Measurements from ENCODE around the gene MPZL3. TPM values are rescaled to one million over a fixed set of nuclear protein-coding genes. Genes with fewer than 3 reads are reported as not detected.
"Not testable (repeated sequence)": the region's sequence is repeated elsewhere in the genome, so short reads cannot be mapped to it uniquely, and the experiment has no call there.

The MPZL3 gene
- polyA plus RNA-seq, 1 donor (not counting 4 experiments of a cell fraction or from before 2014, with no cell fraction given), result 7.9 TPM

DNA sequence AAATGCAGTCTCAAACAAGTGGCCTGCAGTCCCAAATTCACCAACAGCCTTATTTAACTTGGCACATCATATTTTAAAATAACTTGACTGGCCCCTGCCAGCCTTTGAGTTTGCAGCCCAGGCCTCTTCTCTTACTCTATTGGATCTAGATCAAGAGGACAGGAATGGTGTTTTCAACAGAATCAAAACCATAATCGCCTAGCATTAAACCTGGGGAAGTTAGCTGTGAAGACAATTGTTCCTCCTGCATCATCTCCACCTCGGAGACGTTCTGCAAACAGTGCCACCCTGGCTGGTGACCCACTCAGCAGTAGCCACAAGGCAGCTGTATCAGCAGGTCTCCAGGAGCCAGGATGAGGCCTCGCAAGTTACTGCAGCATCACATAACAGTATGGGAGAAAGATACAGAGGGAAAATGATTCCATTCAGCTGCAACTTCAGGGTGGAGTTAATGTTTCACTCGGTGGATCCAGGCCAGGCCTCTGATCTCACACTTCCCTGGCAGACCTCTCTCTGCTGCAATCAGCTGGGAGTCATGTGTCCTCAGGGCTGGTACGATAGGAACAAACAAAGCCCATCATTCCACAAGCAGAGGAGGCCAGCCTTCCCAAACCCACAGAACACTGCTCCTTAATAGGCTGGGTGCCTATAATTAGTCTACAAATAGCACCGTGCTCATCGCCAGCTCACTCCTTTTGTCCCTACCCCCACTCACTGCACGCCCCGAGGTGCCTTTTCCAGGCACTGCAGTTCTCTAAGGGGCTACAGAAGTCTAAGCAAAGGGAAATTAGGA, 57.1 kb downstream of the MPZL3 start:
- no peaks in the 10 kb centered on the region for H3K9me3 ChIP-seq (ENCODE audit: control insufficient read depth, low read depth, low read length)
- no peaks in the 10 kb centered on the region for H4K20me1 ChIP-seq (ENCODE audit: control insufficient read depth, extremely low read depth, insufficient read depth, low read length)
- H3K4me1 ChIP-seq (ENCODE audit: control insufficient read depth, extremely low read depth, insufficient read depth, low read length), result peaks cover 21% of the 10 kb centered on the region
- H3K9me1 ChIP-seq (ENCODE audit: control insufficient read depth, extremely low read depth, insufficient read depth, low read length), result no peaks in the 10 kb centered on the region
- DNase-seq (ENCODE audit: low read depth, low spot score) (peak; percentile 78), FAIRE-seq (peak; percentile 91)
- no peaks in the 10 kb centered on the region for H3K36me3 ChIP-seq (ENCODE audit: control insufficient read depth in 2 of 2, extremely low read depth in 1 of 2, insufficient read depth in 2 of 2, low read length in 2 of 2)
- H3K27ac ChIP-seq (ENCODE audit: control insufficient read depth, insufficient read depth, low read length), result peak overlapping the region; percentile 33
- H3K9ac ChIP-seq (ENCODE audit: control insufficient read depth, extremely low read depth, insufficient read depth, low read length), result peak overlapping the region; percentile 35
- no peak overlapping the region for H3K4me3 ChIP-seq (ENCODE audit: control insufficient read depth in 2 of 3, extremely low read depth in 1 of 3, insufficient read depth in 2 of 3, low read depth in 1 of 3, low read length in 3 of 3)
- TF ChIP-seq, protein P1, sequence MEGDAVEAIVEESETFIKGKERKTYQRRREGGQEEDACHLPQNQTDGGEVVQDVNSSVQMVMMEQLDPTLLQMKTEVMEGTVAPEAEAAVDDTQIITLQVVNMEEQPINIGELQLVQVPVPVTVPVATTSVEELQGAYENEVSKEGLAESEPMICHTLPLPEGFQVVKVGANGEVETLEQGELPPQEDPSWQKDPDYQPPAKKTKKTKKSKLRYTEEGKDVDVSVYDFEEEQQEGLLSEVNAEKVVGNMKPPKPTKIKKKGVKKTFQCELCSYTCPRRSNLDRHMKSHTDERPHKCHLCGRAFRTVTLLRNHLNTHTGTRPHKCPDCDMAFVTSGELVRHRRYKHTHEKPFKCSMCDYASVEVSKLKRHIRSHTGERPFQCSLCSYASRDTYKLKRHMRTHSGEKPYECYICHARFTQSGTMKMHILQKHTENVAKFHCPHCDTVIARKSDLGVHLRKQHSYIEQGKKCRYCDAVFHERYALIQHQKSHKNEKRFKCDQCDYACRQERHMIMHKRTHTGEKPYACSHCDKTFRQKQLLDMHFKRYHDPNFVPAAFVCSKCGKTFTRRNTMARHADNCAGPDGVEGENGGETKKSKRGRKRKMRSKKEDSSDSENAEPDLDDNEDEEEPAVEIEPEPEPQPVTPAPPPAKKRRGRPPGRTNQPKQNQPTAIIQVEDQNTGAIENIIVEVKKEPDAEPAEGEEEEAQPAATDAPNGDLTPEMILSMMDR (optimal IDR thresholded peaks at IDR 0.05 in 1 of 3, IDR thresholded peaks at IDR 0.05 in 1 of 3, conservative IDR thresholded peaks at IDR 0.05 in 1 of 3; ENCODE audit: extremely low read depth in 1 of 3, insufficient read depth in 2 of 3, low read length in 3 of 3), result no peak
- no peaks in the 10 kb centered on the region for H3K27me3 ChIP-seq (ENCODE audit: control insufficient read depth, extremely low read depth, insufficient read depth, low read length)
- dilution Hi-C loops (cut with MboI; ENCODE audit: extremely low pct_ligation_motif_present, low sequenced_read_pairs), result no loop called here
- peak overlapping the region; percentile 50 for H3K4me2 ChIP-seq (ENCODE audit: control insufficient read depth, extremely low read depth, insufficient read depth, low read depth, low read length)
- no peak overlapping the region for H2AFZ ChIP-seq (ENCODE audit: control insufficient read depth, low read length)
- no peaks in the 10 kb centered on the region for H3K79me2 ChIP-seq (ENCODE audit: control insufficient read depth, insufficient read depth, low read length)

DNA sequence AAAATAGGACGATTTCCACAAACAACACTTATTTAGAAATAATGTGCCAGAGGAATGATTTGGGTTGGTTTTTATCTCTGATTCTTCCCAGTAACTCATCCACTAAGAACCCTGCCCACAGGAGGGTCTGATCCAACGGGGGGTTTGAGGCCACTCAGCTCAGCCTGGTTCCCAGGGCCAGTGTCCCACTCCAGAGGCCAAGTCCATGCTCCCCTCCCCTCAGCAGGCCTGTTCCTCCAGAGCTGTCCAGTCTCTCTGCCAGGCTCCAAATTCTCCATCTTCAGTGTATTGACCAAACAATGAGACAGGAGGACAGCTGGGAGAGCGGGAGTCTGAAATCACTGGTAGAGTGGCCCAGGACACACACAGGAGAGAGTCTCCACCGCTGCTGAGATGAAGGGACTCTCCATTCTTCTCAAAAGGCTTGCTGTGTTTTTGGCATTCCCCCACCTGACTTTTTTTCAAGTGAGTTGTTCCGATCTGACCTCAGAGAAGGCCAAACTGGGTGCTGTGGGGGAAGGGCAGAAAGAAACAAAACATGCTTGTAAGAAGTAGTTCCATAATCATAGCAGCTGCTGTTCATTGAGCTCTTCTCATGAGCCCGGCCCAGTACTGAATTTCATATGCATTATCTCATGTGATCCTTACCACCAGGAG, 58.1 kb downstream of the MPZL3 start:
- H3K4me3 ChIP-seq (ENCODE audit: control insufficient read depth in 2 of 3, extremely low read depth in 1 of 3, insufficient read depth in 2 of 3, low read depth in 1 of 3, low read length in 3 of 3), result no peak overlapping the region
- FAIRE-seq, result no peak
- DNase-seq (ENCODE audit: low read depth, low spot score), result no peak

DNA sequence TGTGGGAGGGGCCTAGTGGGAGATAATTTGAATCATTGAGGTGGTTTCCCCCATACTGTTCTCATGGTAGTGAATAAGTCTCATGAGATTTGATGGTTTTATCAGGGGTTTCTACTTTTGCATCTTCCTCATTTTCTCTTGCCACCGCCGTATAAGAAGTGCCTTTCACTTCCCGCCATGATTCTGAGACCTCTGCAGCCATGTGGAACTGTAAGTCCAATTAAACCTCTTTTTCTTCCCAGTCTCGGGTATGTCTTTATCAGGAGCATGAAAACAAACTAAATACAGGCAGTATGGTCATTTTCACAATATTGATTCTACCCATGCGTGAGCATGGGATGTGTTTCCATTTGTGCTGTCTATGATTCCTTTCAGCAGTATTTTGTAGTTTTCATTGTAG, 59.3 kb downstream of the MPZL3 start:
- H3K27ac ChIP-seq (ENCODE audit: control insufficient read depth, insufficient read depth, low read length); H3K79me2 ChIP-seq (ENCODE audit: control insufficient read depth, insufficient read depth, low read length); H3K36me3 ChIP-seq (ENCODE audit: control insufficient read depth in 2 of 2, extremely low read depth in 1 of 2, insufficient read depth in 2 of 2, low read length in 2 of 2); dilution Hi-C loops (cut with MboI; ENCODE audit: extremely low pct_ligation_motif_present, low sequenced_read_pairs); H3K9me1 ChIP-seq (ENCODE audit: control insufficient read depth, extremely low read depth, insufficient read depth, low read length); H3K4me2 ChIP-seq (ENCODE audit: control insufficient read depth, extremely low read depth, insufficient read depth, low read depth, low read length); H4K20me1 ChIP-seq (ENCODE audit: control insufficient read depth, extremely low read depth, insufficient read depth, low read length); H3K27me3 ChIP-seq (ENCODE audit: control insufficient read depth, extremely low read depth, insufficient read depth, low read length); H3K4me3 ChIP-seq (ENCODE audit: control insufficient read depth in 2 of 3, extremely low read depth in 1 of 3, insufficient read depth in 2 of 3, low read depth in 1 of 3, low read length in 3 of 3); DNase-seq (ENCODE audit: low read depth, low spot score); H2AFZ ChIP-seq (ENCODE audit: control insufficient read depth, low read length); FAIRE-seq; H3K9ac ChIP-seq (ENCODE audit: control insufficient read depth, extremely low read depth, insufficient read depth, low read length); H3K9me3 ChIP-seq (ENCODE audit: control insufficient read depth, low read depth, low read length): not testable (repeated sequence)
- peaks cover 16% of the 10 kb centered on the region for H3K4me1 ChIP-seq (ENCODE audit: control insufficient read depth, extremely low read depth, insufficient read depth, low read length)

More for the DNA sequence above, 58.1 kb downstream of the MPZL3 start:
- no peak overlapping the region for H3K4me2 ChIP-seq (ENCODE audit: control insufficient read depth, extremely low read depth, insufficient read depth, low read depth, low read length)
- H3K27ac ChIP-seq (ENCODE audit: control insufficient read depth, insufficient read depth, low read length), result no peak overlapping the region
- no peaks in the 10 kb centered on the region for H3K36me3 ChIP-seq (ENCODE audit: control insufficient read depth in 2 of 2, extremely low read depth in 1 of 2, insufficient read depth in 2 of 2, low read length in 2 of 2)
- H2AFZ ChIP-seq (ENCODE audit: control insufficient read depth, low read length), result no peak overlapping the region
- H3K27me3 ChIP-seq (ENCODE audit: control insufficient read depth, extremely low read depth, insufficient read depth, low read length), result no peaks in the 10 kb centered on the region
- no peak overlapping the region for H3K9ac ChIP-seq (ENCODE audit: control insufficient read depth, extremely low read depth, insufficient read depth, low read length)
- H3K9me1 ChIP-seq (ENCODE audit: control insufficient read depth, extremely low read depth, insufficient read depth, low read length), result no peaks in the 10 kb centered on the region
- H3K4me1 ChIP-seq (ENCODE audit: control insufficient read depth, extremely low read depth, insufficient read depth, low read length), result peaks cover 21% of the 10 kb centered on the region
- H3K9me3 ChIP-seq (ENCODE audit: control insufficient read depth, low read depth, low read length), result no peaks in the 10 kb centered on the region
- H3K79me2 ChIP-seq (ENCODE audit: control insufficient read depth, insufficient read depth, low read length), result no peaks in the 10 kb centered on the region
- dilution Hi-C loops (cut with MboI; ENCODE audit: extremely low pct_ligation_motif_present, low sequenced_read_pairs), result no loop called here
- TF ChIP-seq EZH2 (IDR thresholded peaks at IDR 0.05; ENCODE audit: low read length), result no peak
- TF ChIP-seq, protein P1 (optimal IDR thresholded peaks at IDR 0.05 in 1 of 3, IDR thresholded peaks at IDR 0.05 in 1 of 3, conservative IDR thresholded peaks at IDR 0.05 in 1 of 3; ENCODE audit: extremely low read depth in 1 of 3, insufficient read depth in 2 of 3, low read length in 3 of 3), result no peak
- H4K20me1 ChIP-seq (ENCODE audit: control insufficient read depth, extremely low read depth, insufficient read depth, low read length), result no peaks in the 10 kb centered on the region

Data from keratinocyte (primary cell).